Neuronal stem cell (in vitro differentiated cells): ENCODE results near the gene COX7B. TPM values are rescaled to one million over a fixed set of nuclear protein-coding genes. Genes with fewer than 3 reads are reported as not detected.
"Not testable (repeated sequence)": the region's sequence is repeated elsewhere in the genome, so short reads cannot be mapped to it uniquely, and the experiment has no call there.

Source experiments
- DNase-seq: peaks from one replicate; pipeline ENCODE4 v3.0.0-alpha.2; 2013; ENCODE audit warnings: low spot score
- H2AFZ ChIP-seq: one replicate; pipeline ENCODE4 v1.6.1; 2013; ENCODE audit warnings: mild to moderate bottlenecking, low read length, inconsistent platforms
- H2AK5ac ChIP-seq: 2 replicates; pipeline ENCODE4 v1.6.1; 2013; ENCODE audit warnings: low read depth, mild to moderate bottlenecking, inconsistent platforms, low read length, moderate library complexity, mixed read lengths
- H2BK120ac ChIP-seq: 2 replicates; pipeline ENCODE4 v1.6.1; 2013; ENCODE audit warnings: low read depth, mild to moderate bottlenecking, inconsistent platforms, low read length, moderate library complexity, mixed read lengths
- H2BK12ac ChIP-seq: one replicate; pipeline ENCODE4 v1.6.1; 2013; ENCODE audit warnings: low read length, inconsistent platforms
- H2BK15ac ChIP-seq: 2 replicates; pipeline ENCODE4 v1.6.1; 2013; ENCODE audit warnings: mild to moderate bottlenecking, low read length, inconsistent platforms, mixed read lengths
- H2BK5ac ChIP-seq: one replicate; pipeline ENCODE4 v1.6.1; 2013; ENCODE audit warnings: inconsistent platforms, mild to moderate bottlenecking, low read length, moderate library complexity
- H3K14ac ChIP-seq: one replicate; pipeline ENCODE4 v1.6.1; 2013; ENCODE audit warnings: low read length, inconsistent platforms
- H3K18ac ChIP-seq: 2 replicates; pipeline ENCODE4 v1.6.1; 2013; ENCODE audit warnings: low read length, inconsistent platforms
- H3K23ac ChIP-seq: 2 replicates; pipeline ENCODE4 v1.6.1; 2013; ENCODE audit warnings: low read depth, mild to moderate bottlenecking, mixed read lengths, low read length, inconsistent platforms; ENCODE audit not compliant: poor library complexity
- H3K27ac ChIP-seq: replicated peaks from 3 replicates; pipeline ENCODE4 v1.5.1; 2013; ENCODE audit warnings: low read length, inconsistent platforms
- H3K27me3 ChIP-seq, 3 experiments: 2 replicates each; pipeline ENCODE4 v1.6.1; 2013; ENCODE audit warnings: low read length in 3 of 3, mild to moderate bottlenecking in 2 of 3, inconsistent platforms in 1 of 3, low read depth in 1 of 3, mixed read lengths in 1 of 3, moderate library complexity in 1 of 3; ENCODE audit not compliant: control insufficient read depth in 3 of 3, insufficient read depth in 3 of 3
- H3K36me3 ChIP-seq, 2 donors: replicated peaks in 1 of 2; 2 replicates each; pipeline ENCODE4 v1.6.1; 2013; ENCODE audit warnings: low read length in 2 of 2; ENCODE audit not compliant: control insufficient read depth in 2 of 2, insufficient read depth in 2 of 2
- H3K4ac ChIP-seq: 2 replicates; pipeline ENCODE4 v1.6.1; 2013; ENCODE audit warnings: inconsistent platforms, mild to moderate bottlenecking, low read length, moderate library complexity
- H3K4me1 ChIP-seq, 2 donors: 1 replicate in 1 of 2; 2 replicates in 1 of 2; pipeline ENCODE4 v1.6.1; 2013; ENCODE audit warnings: low read length in 2 of 2, low read depth in 1 of 2; ENCODE audit not compliant: control insufficient read depth in 2 of 2, insufficient read depth in 1 of 2
- H3K4me2 ChIP-seq: one replicate; pipeline ENCODE4 v1.6.1; 2013; ENCODE audit warnings: mild to moderate bottlenecking, low read length, inconsistent platforms; ENCODE audit not compliant: insufficient read depth, poor library complexity, severe bottlenecking
- H3K4me3 ChIP-seq, 2 donors: 2 replicates each; pipeline ENCODE4 v1.5.1; 2013; ENCODE audit warnings: low read length in 2 of 2, mild to moderate bottlenecking in 2 of 2, inconsistent platforms in 1 of 2, moderate library complexity in 1 of 2
- H3K79me1 ChIP-seq: one replicate; pipeline ENCODE4 v1.6.1; 2013; ENCODE audit warnings: low read depth, mild to moderate bottlenecking, inconsistent platforms, low read length, moderate library complexity
- H3K9ac ChIP-seq: one replicate; pipeline ENCODE4 v1.6.1; 2013; ENCODE audit warnings: mild to moderate bottlenecking, low read depth, low read length, inconsistent platforms; ENCODE audit not compliant: poor library complexity
- H3K9me3 ChIP-seq, 2 donors: replicated peaks in 1 of 2; 2 replicates each; pipeline versions ENCODE3 to v1.6.1; 2013; ENCODE audit warnings: low read length in 2 of 2, mild to moderate bottlenecking in 2 of 2, inconsistent platforms in 1 of 2, low read depth in 1 of 2, mixed read lengths in 1 of 2, moderate library complexity in 1 of 2; ENCODE audit not compliant: control insufficient read depth in 2 of 2, insufficient read depth in 1 of 2
- H4K8ac ChIP-seq: one replicate; pipeline ENCODE4 v1.6.1; 2013; ENCODE audit warnings: low read depth, mild to moderate bottlenecking, inconsistent platforms, low read length, moderate library complexity
- H4K91ac ChIP-seq: one replicate; pipeline ENCODE4 v1.6.1; 2013; ENCODE audit warnings: low read length, low read depth, mild to moderate bottlenecking, inconsistent platforms; ENCODE audit not compliant: poor library complexity
- WGBS, 2 donors: extraction: QIAGEN DNeasy Blood & Tissue Kit; methylation state at CpG; one replicate each; pipeline ENCODE4 v1.1.7; 2013; ENCODE audit warnings: missing lambda C conversion rate in 2 of 2, mixed read lengths in 1 of 2; ENCODE audit not compliant: insufficient read length in 2 of 2, insufficient replicate concordance in 1 of 2; ENCODE audit errors: extremely low coverage in 2 of 2; 5-methylcytosine and 5-hydroxymethylcytosine counted together
- polyA plus RNA-seq, 2 experiments: library from polyadenylated mRNA; stranded (reverse); fragments of 200-250 nt; gene quantifications; one replicate each; pipeline ENCODE4 v1.2.3, GENCODE V29; 2013

Gene COX7B, protein sequence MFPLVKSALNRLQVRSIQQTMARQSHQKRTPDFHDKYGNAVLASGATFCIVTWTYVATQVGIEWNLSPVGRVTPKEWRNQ
- polyA plus RNA-seq (2013, experiment 1 of 2): 353 TPM
- 356 TPM for polyA plus RNA-seq (2013, experiment 2 of 2)

DNA sequence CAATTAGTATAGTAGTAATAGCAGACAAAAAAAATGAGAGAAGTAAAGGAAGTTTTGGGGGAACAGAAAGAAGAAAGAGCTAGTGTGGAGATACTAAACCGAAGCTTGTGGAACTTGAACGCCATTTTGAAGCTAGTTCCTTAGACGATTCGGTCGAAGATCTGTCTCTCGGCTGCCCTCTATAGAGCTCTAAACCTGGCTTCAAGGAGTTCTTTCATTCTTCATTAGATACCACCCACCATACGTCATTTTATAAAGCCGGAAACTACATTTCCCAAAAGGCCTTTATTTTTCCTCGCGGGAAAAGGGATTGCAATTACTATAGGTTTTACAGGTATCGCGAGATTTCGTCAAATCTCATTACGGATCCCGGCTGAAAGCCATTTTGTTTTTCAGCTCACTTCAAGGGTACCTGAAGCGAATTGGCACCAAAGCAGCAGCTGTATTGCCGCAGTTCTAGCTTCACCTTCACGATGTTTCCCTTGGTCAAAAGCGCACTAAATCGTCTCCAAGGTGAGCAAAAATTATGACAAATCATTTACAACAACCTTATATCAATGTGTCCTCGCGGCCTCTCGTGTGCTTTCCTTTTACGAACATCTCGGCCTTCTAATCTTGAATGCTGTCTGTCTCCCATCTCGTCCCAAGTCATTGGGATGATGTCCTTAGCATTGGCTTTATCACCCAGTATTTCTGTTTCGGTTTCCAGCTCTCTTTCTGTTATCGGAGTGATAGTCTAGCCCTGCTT is at the start of gene COX7B:
Gene COX7B, plus strand, starts transcription at position 388 of the 748 bp plus-strand sequence. Its CDS starts 86 bp downstream, at position 474.
- no peak within 1 kb of the TSS for H4K8ac ChIP-seq
- H3K9ac ChIP-seq: no peak within 1 kb of the TSS
- H3K23ac ChIP-seq: no peak within 1 kb of the TSS
- H3K4me2 ChIP-seq: peak within 1 kb of the TSS; percentile 33
- no peak within 1 kb of the TSS for H3K4ac ChIP-seq
- H2AK5ac ChIP-seq: no peak within 1 kb of the TSS
- peak within 1 kb of the TSS; percentile 78 for H2AFZ ChIP-seq
- H3K27me3 ChIP-seq: no peaks in the 10 kb centered on the region
- no CpG with 5 or more reads among the region's 28 CpGs for whole genome bisulfite sequencing, 2 donors
- peak within 1 kb of the TSS; percentile 84 for H3K27ac ChIP-seq
- no peak within 1 kb of the TSS for H2BK5ac ChIP-seq
- no peak within 1 kb of the TSS for H2BK12ac ChIP-seq
- no peak within 1 kb of the TSS for H2BK15ac ChIP-seq
- DNase-seq: peak; percentile 89
- H3K36me3 ChIP-seq: peaks cover 0 to 24% of the 10 kb centered on the region in 2 donors
- no peak within 1 kb of the TSS for H4K91ac ChIP-seq
- H3K4me1 ChIP-seq: no peaks in the 10 kb centered on the region
- no peak within 1 kb of the TSS for H3K18ac ChIP-seq
- H3K14ac ChIP-seq: no peak within 1 kb of the TSS
- H3K9me3 ChIP-seq: peaks cover 0 to 2% of the 10 kb centered on the region in 2 donors
- H3K79me1 ChIP-seq: no peaks in the 10 kb centered on the region
- peak within 1 kb of the TSS; percentile 52 to 85 for H3K4me3 ChIP-seq
- H2BK120ac ChIP-seq: no peak within 1 kb of the TSS

DNA sequence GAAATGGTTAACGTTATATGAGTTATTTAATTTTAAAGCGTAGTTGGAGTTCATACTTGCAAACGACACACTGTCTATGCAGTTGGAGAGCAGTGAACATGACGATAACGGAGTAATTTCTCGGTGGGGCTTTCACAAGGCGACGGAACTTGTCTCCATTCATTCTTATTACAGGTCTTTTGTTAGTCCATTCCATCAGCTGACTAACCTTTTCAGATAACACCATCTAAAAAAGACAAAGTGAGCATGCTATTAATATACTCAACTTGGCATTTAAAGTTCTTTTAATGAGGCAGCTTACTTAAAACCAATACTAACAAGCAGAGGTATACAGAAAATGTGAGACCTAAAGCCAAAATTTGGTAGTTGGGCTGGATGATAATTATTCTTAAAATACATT is 23.9 kb upstream of the COX7B start:
- Histone ChIP-seq H3K23ac (no peak overlapping the region), H3K4me1 (no peaks in the 10 kb centered on the region), H2BK5ac (no peak overlapping the region), H2BK15ac (no peak overlapping the region), H4K8ac (no peak overlapping the region), H3K36me3 (peaks cover 0 to 34% of the 10 kb centered on the region in 2 donors), H3K9me3 (no peaks in the 10 kb centered on the region), H3K27ac (no peak overlapping the region), H3K4ac (no peak overlapping the region), H3K27me3 (no peaks in the 10 kb centered on the region), H3K4me3 (no peak overlapping the region), H4K91ac (no peak overlapping the region), H3K79me1 (peaks cover 2% of the 10 kb centered on the region), H3K4me2 (no peak overlapping the region), H3K9ac (no peak overlapping the region), H2AK5ac (no peak overlapping the region), H2AFZ (no peak overlapping the region), H2BK12ac (no peak overlapping the region), H3K18ac (no peak overlapping the region), H2BK120ac (no peak overlapping the region), H3K14ac (no peak overlapping the region)
- no CpG with 5 or more reads among the region's 8 CpGs for WGBS, 2 donors
- DNase-seq: no peak

DNA sequence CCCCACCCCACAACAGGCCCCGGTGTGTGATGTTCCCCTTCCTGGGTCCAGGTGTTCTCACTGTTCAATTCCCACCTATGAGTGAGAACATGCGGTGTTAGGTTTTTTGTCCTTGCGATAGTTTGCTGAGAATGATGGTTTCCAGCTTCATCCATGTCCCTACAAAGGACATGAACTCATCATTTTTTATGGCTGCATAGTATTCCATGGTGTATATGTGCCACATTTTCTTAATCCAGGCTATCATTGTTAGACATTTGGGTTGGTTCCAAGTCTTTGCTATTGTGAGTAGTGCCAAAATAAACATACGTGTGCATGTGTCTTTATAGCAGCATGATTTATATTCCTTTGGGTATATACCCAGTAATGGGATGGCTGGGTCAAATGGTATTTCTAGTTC is 17.9 kb upstream of the COX7B start:
- not testable (repeated sequence) for H3K9ac ChIP-seq, H4K91ac ChIP-seq, H3K23ac ChIP-seq, DNase-seq, H3K27me3 ChIP-seq, H3K79me1 ChIP-seq, H2BK5ac ChIP-seq, H2BK15ac ChIP-seq, H3K36me3 ChIP-seq, H3K4me1 ChIP-seq, H2BK120ac ChIP-seq, H3K14ac ChIP-seq, H2AFZ ChIP-seq, H4K8ac ChIP-seq, H3K9me3 ChIP-seq, H3K4me3 ChIP-seq, H3K27ac ChIP-seq, H3K4ac ChIP-seq, H3K18ac ChIP-seq, H2AK5ac ChIP-seq, H2BK12ac ChIP-seq, H3K4me2 ChIP-seq
- no CpG with 5 or more reads among the region's 4 CpGs for WGBS, 2 donors

DNA sequence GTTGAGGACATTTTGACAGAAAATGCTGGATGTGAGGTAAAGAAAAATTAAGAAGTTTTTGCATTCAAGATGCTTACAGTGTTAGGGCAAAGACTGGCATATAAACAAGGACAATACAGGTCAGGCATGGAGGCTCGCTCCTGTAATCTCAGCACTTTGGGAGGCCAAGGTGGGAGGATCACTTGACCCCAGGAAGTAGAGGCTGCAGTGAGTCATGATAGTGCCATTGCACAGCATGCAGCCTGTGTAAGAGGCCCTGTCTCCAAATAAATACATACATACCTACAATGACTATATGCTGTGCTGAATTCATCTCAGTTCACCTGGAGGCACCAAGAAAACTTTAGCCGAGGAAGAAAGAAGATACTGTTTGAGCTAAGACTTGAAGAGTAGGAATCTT is 6.4 kb upstream of the COX7B start:
- Histone ChIP-seq H3K14ac (no peak overlapping the region), H2BK120ac (no peak overlapping the region), H2BK12ac (no peak overlapping the region), H3K36me3 (peaks cover 0 to 2% of the 10 kb centered on the region in 2 donors), H3K18ac (no peak overlapping the region), H2BK5ac (no peak overlapping the region), H3K27me3 (no peaks in the 10 kb centered on the region), H2BK15ac (no peak overlapping the region), H4K8ac (no peak overlapping the region), H3K79me1 (no peaks in the 10 kb centered on the region), H3K4ac (no peak overlapping the region), H3K4me2 (no peak overlapping the region), H4K91ac (no peak overlapping the region), H3K9me3 (no peaks in the 10 kb centered on the region), H3K27ac (no peak overlapping the region), H3K23ac (no peak overlapping the region), H2AFZ (no peak overlapping the region), H3K9ac (no peak overlapping the region), H3K4me1 (no peaks in the 10 kb centered on the region), H3K4me3 (no peak overlapping the region), H2AK5ac (no peak overlapping the region)
- WGBS, 2 donors: no CpG with 5 or more reads among the region's 2 CpGs
- no peak for DNase-seq
